HepG2 (cell line): ENCODE measurements around the gene GPR162. TPM values are rescaled to one million over a fixed set of nuclear protein-coding genes. Genes with fewer than 3 reads are reported as not detected.

Source experiments
- ARID4A ChIP-seq: sonication (generic); formaldehyde crosslinking; IDR thresholded peaks from 2 replicates; pipeline ENCODE4 v1.5.0; 2020; ENCODE audit warnings: mild to moderate bottlenecking, missing genetic modification reagents, borderline replicate concordance
- HHEX ChIP-seq: IDR thresholded peaks from 2 replicates; pipeline ENCODE4 v1.6.1; 2016; ENCODE audit warnings: control low read depth
- MLX ChIP-seq: IDR thresholded peaks from 2 replicates; pipeline ENCODE4 v1.6.1; 2016
- NR2F6 ChIP-seq, 2 experiments: IDR thresholded peaks; 2 replicates each; pipeline ENCODE4 v1.6.1; 2016; ENCODE audit warnings: antibody characterized with exemption in 1 of 2, mild to moderate bottlenecking in 1 of 2
- STAT5B ChIP-seq: sonication (generic); formaldehyde crosslinking; IDR thresholded peaks from 2 replicates; pipeline ENCODE4 v1.4.0; 2020; ENCODE audit warnings: missing genetic modification reagents
- THAP9 ChIP-seq: sonication (generic); formaldehyde crosslinking; IDR thresholded peaks from 2 replicates; pipeline ENCODE4; 2020; ENCODE audit warnings: missing genetic modification reagents, mild to moderate bottlenecking, borderline replicate concordance
- ZBTB14 ChIP-seq: sonication (generic); formaldehyde crosslinking; IDR thresholded peaks from 2 replicates; pipeline ENCODE4 v1.4.0; 2020; ENCODE audit warnings: missing genetic modification reagents
- ZNF12 ChIP-seq: sonication (generic); formaldehyde crosslinking; IDR thresholded peaks from 2 replicates; pipeline ENCODE4 v1.5.0; 2020; ENCODE audit warnings: missing genetic modification reagents
- ZNF142 ChIP-seq: sonication (generic); formaldehyde crosslinking; IDR thresholded peaks from 2 replicates; pipeline ENCODE4 v1.4.0; 2020; ENCODE audit warnings: missing genetic modification reagents
- ZNF205 ChIP-seq: IDR thresholded peaks from 2 replicates; pipeline ENCODE4 v1.6.1; 2018; ENCODE audit warnings: missing biosample characterization, missing genetic modification reagents
- ZNF607 ChIP-seq: sonication (generic); formaldehyde crosslinking; IDR thresholded peaks from 2 replicates; pipeline ENCODE4 v1.5.1; 2020; ENCODE audit warnings: missing genetic modification reagents, mild to moderate bottlenecking, borderline replicate concordance
- polyA plus RNA-seq, 8 experiments: library from polyadenylated mRNA; depleted of rRNA in 3 of 8; stranded (reverse) in 7 of 8; unstranded in 1 of 8; fragments of >200 nt; fragmentation: Illumina TruSeq in 4 of 8; extraction: Trizol in 4 of 8; gene quantifications; 2 replicates each; pipeline versions ENCODE4 v1.2.1 to v1.2.3, GENCODE V29; 2011 to 2016; ENCODE audit warnings: low read depth in 4 of 8, missing spikeins in 1 of 8, mixed read lengths in 1 of 8; ENCODE audit not compliant: insufficient read depth in 1 of 8
- total RNA-seq, 5 experiments: library from RNA; depleted of rRNA; stranded (reverse); fragments of >200 nt; fragmentation: Illumina TruSeq; extraction: Trizol; gene quantifications; 2 replicates each; pipeline ENCODE4 v1.2.3, GENCODE V29; 2016; ENCODE audit warnings: low read depth in 1 of 5

The GPR162 gene
- total and polyA plus RNA-seq, 2 of the 13 experiments (the other 11 are each of a cell fraction or from before 2014, with no cell fraction given), result 0.08 TPM; not detected in 1

- TF ChIP-seq THAP9 (CRISPR knock-in tag) (no peak), ZBTB14 (CRISPR knock-in tag) (no peak), NR2F6 (IDR thresholded peaks at IDR 0.05) (peak; percentile 66), NR2F6 (CRISPR knock-in tag; IDR thresholded peaks at IDR 0.05) (peak; percentile 47), STAT5B (CRISPR knock-in tag) (no peak), HHEX (CRISPR knock-in tag) (peak; percentile 61), ARID4A (peak; percentile 38; the same call in 1 of the 2 replicates), ZNF12 (no peak), ZNF142 (no peak), ZNF205 (CRISPR knock-in tag) (peak; percentile 75; the same call in 1 of the 2 replicates), ZNF607 (CRISPR knock-in tag) (no peak), MLX (CRISPR knock-in tag) (peak; percentile 83)
Observed at GRCh38 chr12:6775185-6776174, 46.1 kb upstream of the GPR162 start (continued).
